ENCODE data around the gene CSTPP1.
A peak's percentile ranks its signal among the peaks of the same experiment; 100 is the strongest.

The CSTPP1 gene

DNA sequence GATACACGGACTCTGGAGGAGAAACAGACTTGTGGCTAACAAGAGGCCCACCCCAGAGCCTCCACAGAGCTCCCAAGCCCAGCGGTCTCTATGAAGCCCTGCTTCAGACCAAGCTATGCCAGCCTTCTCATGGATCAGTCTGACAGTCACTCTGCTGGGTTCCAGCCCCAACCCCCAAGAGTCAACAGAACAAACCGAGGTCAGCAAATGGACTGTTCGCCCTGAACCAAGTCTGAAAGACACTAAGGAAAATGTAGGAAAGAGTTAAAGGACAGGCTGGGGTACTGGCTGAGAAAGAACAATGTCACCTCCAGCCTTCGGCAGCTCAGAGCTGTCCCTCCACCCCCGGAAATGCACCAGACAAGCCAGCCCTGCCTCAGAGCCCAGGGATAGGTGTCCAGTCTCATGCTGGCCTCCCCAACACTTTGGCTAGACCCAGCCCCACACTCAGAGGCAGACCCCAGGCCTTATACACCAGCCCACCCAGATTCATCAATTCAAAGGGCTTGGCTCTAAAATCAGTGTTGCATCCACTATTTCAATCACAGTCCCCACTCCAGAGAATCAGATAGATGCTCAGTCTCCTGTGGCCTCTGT, 236.3 kb downstream of the CSTPP1 start:
- no peaks in the 10 kb centered on the region for H3K27me3 ChIP-seq (ENCODE audit: insufficient read depth, poor library complexity, severe bottlenecking)
- peaks cover 76% of the 10 kb centered on the region for H3K36me3 ChIP-seq (ENCODE audit: low read depth)
- H3K27ac ChIP-seq (ENCODE audit: poor library complexity, severe bottlenecking) = no peak overlapping the region
- no peaks in the 10 kb centered on the region for H3K9me3 ChIP-seq (ENCODE audit: severe bottlenecking)
- TF ChIP-seq, protein P1, sequence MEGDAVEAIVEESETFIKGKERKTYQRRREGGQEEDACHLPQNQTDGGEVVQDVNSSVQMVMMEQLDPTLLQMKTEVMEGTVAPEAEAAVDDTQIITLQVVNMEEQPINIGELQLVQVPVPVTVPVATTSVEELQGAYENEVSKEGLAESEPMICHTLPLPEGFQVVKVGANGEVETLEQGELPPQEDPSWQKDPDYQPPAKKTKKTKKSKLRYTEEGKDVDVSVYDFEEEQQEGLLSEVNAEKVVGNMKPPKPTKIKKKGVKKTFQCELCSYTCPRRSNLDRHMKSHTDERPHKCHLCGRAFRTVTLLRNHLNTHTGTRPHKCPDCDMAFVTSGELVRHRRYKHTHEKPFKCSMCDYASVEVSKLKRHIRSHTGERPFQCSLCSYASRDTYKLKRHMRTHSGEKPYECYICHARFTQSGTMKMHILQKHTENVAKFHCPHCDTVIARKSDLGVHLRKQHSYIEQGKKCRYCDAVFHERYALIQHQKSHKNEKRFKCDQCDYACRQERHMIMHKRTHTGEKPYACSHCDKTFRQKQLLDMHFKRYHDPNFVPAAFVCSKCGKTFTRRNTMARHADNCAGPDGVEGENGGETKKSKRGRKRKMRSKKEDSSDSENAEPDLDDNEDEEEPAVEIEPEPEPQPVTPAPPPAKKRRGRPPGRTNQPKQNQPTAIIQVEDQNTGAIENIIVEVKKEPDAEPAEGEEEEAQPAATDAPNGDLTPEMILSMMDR (IDR thresholded peaks at IDR 0.05; ENCODE audit: poor library complexity, severe bottlenecking) = no peak
- H3K4me1 ChIP-seq (ENCODE audit: insufficient read depth, poor library complexity, severe bottlenecking) = no peaks in the 10 kb centered on the region
- no peak overlapping the region for H3K4me3 ChIP-seq (ENCODE audit: severe bottlenecking)
- no peak for ATAC-seq (ENCODE audit: low read depth)
- no peak for DNase-seq (ENCODE audit: low spot score)

- H3K4me1 ChIP-seq (ENCODE audit: insufficient read depth, poor library complexity, severe bottlenecking) = no peaks in the 10 kb centered on the region
- no peaks in the 10 kb centered on the region for H3K9me3 ChIP-seq (ENCODE audit: severe bottlenecking)
- peak overlapping the region; percentile 73 for H3K4me3 ChIP-seq (ENCODE audit: severe bottlenecking)
- DNase-seq (ENCODE audit: low spot score) (no peak), ATAC-seq (ENCODE audit: low read depth) (no peak)
- H3K27ac ChIP-seq (ENCODE audit: poor library complexity, severe bottlenecking) = peak overlapping the region; percentile 65
- TF ChIP-seq, protein P1 (IDR thresholded peaks at IDR 0.05; ENCODE audit: poor library complexity, severe bottlenecking) = no peak
- H3K27me3 ChIP-seq (ENCODE audit: insufficient read depth, poor library complexity, severe bottlenecking) = no peaks in the 10 kb centered on the region
- peaks cover 61% of the 10 kb centered on the region for H3K36me3 ChIP-seq (ENCODE audit: low read depth)
Observed at GRCh38 chr11:47175746-47176327, 239.3 kb downstream of the CSTPP1 start.

DNA sequence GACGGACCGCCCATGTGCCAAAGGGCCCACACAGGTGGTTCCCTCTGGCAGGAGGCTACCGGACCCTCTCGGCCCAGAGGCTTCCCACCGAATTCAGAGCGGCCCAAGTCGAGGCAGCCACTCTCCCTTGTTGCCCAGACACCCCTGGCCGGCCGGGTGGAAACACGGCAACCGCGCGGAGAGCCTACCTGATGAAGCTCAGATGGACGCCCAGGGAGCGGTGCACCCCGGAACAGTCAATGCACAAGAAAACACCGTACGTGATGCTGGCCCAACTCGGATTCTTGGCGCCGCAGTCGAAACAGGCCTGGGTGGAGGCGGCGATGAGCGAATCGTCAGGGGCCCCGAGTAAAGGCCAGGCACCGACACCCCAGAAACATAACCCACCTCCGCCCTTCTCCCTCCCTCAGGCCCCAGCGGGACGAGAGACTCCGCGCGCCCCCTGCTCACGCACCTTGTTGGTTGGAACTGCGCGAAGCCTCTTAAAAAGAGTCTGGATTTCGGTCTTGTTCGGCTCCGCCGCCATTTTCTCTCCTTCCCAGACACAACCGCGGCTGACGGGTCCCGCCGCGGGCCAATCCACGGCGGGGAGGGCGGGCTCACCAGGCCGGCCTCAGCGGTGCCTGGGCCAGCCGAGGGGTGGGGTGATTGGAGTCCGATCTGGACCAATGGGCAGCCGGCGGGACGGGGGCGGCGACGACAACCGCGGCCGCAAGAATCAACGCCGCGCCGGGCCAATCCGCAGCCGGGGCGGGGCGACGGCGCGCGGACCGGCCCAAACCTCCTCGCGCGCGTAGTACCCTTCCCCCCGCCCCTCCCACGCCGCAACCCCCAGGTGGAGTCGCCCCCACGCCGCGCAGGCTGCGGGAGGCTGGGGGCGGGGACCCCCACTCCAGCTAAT, 240.0 kb downstream of the CSTPP1 start, which contains the start of gene ARFGAP2:
Gene ARFGAP2, minus strand, starts transcription at position 552 of the 901 bp plus-strand sequence. Its CDS starts 26 bp downstream, at position 526.
- Histone ChIP-seq H3K4me1 (ENCODE audit: insufficient read depth, poor library complexity, severe bottlenecking) (no peaks in the 10 kb centered on the region), H3K9me3 (ENCODE audit: severe bottlenecking) (no peaks in the 10 kb centered on the region), H3K4me3 (ENCODE audit: severe bottlenecking) (peak within 1 kb of the TSS; percentile 73), H3K36me3 (ENCODE audit: low read depth) (peaks cover 55% of the 10 kb centered on the region), H3K27me3 (ENCODE audit: insufficient read depth, poor library complexity, severe bottlenecking) (no peaks in the 10 kb centered on the region), H3K27ac (ENCODE audit: poor library complexity, severe bottlenecking) (peak within 1 kb of the TSS; percentile 65)
- TF ChIP-seq, protein P1 (IDR thresholded peaks at IDR 0.05; ENCODE audit: poor library complexity, severe bottlenecking) = no peak
- ATAC-seq (ENCODE audit: low read depth) (peak; percentile 94), DNase-seq (ENCODE audit: low spot score) (peak; percentile 96)

GRCh38 chr11:47177229-47177845, 240.8 kb downstream of the CSTPP1 start:
- peak; percentile 44 for ATAC-seq (ENCODE audit: low read depth)
- Histone ChIP-seq H3K9me3 (ENCODE audit: severe bottlenecking) (no peaks in the 10 kb centered on the region), H3K4me3 (ENCODE audit: severe bottlenecking) (peak overlapping the region; percentile 73), H3K36me3 (ENCODE audit: low read depth) (peaks cover 49% of the 10 kb centered on the region), H3K27ac (ENCODE audit: poor library complexity, severe bottlenecking) (peak overlapping the region; percentile 65), H3K27me3 (ENCODE audit: insufficient read depth, poor library complexity, severe bottlenecking) (no peaks in the 10 kb centered on the region), H3K4me1 (ENCODE audit: insufficient read depth, poor library complexity, severe bottlenecking) (no peaks in the 10 kb centered on the region)
- no peak for DNase-seq (ENCODE audit: low spot score)
- TF ChIP-seq, protein P1 (IDR thresholded peaks at IDR 0.05; ENCODE audit: poor library complexity, severe bottlenecking) = peak; percentile 87

Measured in RWPE2 (cell line).